HG03045 (cell line): Measurements from ENCODE around the gene LRRC51.

Experiments used
- ATAC-seq: cut with Tn5 transposase; IDR thresholded peaks from one replicate; pipeline ENCODE4 v1.9.1; 2021; ENCODE audit warnings: mild to moderate bottlenecking, moderate library complexity; ENCODE audit not compliant: unreplicated experiment

The LRRC51 gene, protein sequence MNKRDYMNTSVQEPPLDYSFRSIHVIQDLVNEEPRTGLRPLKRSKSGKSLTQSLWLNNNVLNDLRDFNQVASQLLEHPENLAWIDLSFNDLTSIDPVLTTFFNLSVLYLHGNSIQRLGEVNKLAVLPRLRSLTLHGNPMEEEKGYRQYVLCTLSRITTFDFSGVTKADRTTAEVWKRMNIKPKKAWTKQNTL

DNA sequence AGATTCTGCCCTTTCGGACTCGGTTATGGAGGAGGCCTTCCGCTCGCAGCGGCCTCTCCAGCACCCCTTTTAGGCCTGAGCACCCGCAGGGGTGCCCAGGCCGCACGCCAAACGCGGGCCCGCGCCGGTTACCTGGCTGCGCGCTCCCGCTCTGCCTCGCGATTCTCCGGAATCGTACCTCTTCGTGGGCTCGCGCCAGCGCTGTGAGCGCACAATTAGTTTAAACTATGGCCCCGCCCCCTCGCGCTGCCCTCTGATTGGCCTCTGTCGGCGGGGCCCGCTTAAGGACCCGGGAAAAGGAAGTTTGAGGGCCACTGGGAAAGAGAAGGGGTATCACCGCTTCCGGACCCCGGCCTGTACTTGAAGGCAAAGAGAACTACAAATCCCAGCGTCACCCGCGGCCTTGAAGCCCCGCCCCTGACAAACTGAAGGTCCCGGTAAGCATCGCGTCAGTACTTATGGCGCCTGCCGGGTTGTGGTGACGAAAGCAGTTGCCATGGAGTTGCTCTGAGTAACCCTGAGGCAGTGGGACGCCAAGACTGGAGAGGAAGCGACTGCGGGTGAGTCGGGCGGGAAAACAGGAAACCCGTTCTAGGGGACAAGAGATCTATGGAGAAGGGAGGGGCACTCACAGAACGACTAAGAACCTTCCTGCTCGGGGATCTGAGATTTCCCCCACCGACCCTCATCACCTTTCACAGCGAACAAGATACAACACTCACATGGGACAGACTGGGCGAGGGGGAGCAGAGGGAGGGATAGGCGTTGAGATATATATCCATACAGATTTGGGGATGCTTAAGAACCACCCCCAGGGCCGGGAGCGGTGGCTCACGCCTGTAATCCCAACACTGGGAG lies at the start of gene LRRC51, which contains the start of gene NUMA1:
LRRC51 (plus strand) TSS at position 525 of the 858 bp plus-strand sequence. CDS start 8,234 bp downstream, outside the sequence.
NUMA1 (minus strand) TSS at position 217 of the 858 bp plus-strand sequence. CDS start 44,599 bp downstream, outside the sequence.
- peak; percentile 96 for ATAC-seq

DNA sequence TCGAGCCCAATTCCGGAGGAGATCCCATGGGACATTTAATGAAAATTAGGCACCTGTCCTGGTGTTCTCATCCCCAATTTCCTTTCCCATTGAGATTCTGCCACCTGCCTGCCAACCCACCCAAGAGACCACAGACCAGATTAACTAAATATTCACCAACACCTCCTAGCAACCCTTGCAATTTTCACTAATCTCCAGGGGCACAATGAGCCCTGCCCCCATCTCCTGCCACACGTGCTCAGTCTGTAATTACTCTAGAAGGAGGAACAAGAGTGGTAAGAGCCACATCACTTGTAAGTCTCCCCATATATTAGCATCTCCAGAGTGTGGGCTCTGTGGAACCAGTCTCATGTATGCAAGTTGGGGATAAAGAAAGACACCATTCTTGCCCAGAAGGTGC lies 44.0 kb upstream of the LRRC51 start:
- ATAC-seq: no peak

DNA sequence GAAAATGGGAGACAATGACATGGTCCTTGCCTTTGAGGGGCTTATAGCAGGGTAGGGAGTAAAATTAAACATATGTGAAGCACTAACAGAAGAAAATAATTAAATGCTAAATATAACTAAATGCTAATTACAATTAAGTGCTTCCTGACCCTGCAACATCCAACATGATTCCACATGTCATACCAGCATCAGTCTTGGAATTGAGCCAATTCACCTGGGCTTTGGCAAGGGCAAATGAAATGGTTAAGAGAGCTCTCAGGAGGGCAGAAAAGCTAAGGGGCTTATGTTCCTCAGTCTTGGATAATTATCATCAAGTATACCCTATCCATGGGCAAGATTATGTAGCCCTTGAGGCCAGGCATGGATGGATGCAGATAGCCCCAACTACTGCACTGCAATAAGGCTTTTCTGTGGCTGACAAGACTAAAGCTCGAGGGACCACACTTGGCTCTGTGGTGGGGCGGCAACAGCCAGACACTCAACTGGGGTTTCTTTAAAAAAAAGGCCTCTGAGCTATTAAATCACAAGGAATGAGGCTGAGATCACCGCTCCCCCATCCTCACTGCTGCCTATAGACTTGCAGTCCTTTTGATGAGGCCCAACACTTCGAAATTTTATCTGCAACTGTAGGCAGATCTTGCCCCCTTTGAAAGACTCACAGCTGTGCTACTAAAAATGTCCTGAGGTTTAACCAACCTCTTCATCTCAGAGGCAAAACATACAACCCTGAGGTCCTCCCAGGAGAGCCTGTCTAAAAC lies 42.9 kb upstream of the LRRC51 start:
- no peak for ATAC-seq

DNA sequence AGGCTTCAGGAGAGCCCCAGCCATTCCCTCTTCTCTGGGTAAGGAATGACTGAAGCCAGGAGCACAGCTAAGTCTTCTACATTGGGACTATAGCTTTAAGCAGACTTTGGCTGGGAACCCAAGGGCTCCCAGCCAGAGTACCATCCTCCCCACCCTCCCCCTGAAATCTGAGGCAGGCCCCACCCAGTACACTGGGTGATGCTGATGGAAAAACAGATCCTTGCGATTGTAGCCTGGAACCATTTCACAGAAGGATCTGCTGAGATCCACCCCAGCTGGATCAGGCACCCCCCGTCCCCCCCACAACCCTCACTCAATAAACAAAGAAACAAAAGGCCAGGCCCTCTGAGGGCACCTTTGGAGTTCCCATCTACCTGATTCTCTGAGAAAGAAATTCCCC lies 42.2 kb upstream of the LRRC51 start:
- no peak for ATAC-seq

DNA sequence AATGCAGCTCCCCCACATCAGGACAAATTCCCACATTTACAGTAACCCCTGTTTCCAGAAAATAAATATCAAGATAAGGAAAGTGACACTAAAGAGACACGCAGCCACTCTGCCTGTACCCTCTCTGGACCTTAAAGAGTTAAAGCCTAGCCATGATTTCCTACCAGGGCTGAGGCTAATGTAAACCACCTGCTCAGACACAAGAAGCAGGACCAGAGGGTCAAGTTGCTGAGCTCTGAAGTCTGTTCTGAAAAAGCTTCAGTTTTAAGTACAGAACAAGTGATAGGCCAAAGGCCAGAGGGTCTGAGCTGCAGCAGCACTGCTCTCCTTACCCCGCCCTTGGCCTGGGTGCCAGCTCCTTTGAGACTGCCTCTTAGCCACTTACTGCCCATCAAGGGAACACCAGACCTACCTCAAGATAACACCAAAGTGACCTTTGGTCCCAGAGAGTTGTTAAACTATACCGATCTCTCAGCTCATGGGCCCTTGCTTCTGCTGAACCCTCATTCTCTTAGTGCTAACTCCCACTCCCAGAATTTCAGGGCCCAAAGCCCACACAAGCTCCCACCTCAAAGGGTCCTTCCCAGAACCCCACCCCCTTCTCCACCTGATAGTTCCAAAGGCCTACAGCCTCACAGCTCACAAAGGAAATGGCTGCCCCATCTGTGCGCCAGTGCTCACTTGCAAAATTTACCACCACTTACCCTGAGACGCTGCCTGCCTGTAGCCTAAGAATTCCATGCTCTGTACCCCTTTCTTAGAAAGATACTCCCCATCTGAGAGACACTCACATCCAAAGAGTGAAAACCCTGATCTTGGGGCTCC lies 41.4 kb upstream of the LRRC51 start:
- ATAC-seq: no peak

DNA sequence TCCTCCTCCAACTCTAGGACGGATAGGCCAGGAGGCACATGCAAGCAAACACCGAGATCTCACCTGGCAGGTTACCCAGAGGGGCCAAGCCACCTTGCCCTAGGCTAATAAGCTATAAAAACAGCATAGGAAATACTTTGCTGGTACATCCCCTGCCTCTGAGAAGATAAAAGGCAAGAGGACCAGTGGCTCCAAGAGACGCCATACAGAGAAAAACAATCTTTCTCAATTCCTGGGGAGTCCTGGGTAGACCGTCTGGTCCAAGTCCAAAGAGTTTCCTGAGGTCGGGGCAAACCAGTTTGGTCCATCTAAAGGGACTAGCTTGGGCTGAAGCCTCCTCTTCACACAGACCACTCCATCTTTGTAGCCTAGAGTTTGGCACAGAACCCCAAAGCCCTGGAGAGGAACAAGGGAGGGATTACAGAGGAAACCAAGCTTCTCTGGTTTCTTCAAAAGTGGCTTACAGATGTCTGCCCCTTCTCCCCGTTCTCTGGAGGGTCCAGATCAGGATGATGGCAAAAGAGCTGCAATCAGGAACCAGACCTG lies 40.7 kb upstream of the LRRC51 start:
- no peak for ATAC-seq

DNA sequence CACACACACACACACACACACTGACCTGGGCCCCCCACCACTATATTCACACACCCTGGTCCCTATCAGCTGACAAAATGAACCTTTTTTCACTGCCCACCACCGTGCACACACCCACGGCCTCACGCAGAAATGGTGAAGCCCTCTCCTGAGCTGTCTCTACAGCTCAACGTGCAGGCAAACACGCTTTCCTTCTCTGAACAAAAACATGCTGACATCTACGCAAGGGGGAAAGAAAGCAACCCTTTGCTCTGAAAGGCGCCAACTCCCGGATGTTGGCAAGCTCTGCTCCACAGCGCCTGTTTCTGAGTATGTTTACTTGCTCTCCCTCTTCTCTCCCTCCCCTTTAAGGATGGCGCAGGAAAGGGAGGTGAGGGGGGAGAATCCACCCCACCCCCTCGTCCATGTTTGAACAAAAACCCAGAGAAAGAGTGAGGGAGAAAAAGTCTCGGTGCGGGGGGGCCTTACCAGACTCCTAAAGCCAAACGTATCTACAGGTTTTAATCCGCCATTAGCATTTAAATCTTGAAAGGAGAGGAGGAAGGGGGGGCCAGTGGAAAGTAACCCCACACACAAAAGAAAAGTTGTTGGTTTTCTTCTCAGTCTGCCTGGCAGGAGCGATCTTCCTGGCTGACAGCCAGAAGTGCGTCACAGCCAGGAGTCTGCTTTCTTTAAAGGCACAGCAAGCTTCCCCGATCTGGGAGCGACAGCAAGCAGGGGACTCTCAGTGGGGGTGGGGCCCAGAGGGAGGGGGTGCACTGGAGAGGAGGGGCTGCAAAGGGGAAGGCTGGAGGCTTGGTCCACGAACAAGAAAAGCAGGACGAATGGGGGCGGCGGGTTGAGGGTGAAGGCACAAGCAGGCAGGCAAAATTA lies 39.9 kb upstream of the LRRC51 start:
- ATAC-seq: peak; percentile 26

DNA sequence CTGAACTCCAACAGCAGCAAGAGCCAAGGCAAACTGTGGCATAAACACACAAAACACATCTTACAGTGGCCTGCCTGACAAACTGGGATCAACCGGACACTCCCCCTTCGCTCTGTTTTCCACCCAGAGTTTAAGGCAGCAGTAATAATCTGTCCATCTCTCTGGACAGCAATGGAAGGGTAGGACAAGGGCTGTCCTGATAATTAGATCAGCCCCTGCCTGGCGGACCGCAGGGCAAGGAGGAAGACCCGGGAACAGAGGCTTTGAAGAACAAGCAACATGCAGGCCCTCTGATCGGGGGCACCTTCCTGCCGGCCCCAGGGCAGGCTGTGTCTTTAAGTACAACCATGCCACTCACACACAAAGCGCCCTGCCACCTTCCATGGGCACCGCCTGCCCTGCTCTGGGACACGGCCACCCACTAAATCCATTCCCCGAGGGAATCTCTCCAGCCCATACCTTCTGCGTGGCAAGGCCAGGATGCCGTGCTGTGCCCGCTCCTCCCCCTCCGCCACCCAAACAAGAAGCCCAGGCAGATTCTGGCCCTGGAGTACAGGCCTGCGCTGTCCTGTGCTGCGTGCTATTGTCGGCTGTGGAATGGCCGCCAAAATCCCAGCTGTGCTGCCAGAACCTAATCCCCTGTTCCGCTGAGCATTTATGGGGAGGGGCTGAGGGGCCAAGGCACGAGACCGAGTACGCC lies 39.1 kb upstream of the LRRC51 start:
- ATAC-seq: peak; percentile 43

DNA sequence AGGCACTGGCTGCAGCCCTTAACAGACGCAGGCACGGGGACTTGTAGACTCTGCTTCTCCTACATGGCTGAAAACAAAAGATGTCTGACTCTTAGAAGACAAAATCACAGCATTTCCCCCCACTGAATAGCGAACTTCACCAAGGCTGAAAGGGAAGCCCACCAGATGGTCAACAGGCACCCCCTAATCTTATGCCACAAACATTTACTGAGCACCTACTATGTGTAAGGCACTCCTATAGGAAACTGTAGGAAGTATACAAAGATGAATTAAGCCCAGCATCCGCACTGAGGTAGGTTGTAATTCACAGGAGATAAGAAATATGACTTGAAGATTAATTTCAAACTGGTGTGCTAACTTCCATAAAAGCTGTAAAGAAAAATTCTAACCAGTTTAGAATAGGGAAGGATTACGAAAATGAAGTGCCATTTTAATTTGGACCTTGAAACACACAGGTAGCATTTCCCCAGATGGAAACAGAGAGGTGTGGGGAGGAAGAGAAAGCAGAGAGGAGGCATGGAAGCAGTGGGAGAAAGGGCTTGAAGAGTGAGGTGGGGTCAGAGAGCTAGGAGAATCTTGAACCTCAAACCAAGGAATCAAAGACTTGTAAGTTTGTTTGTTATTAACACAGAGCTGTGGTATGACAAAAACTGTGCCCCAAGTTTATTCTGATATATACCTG lies 38.4 kb upstream of the LRRC51 start:
- ATAC-seq: no peak

DNA sequence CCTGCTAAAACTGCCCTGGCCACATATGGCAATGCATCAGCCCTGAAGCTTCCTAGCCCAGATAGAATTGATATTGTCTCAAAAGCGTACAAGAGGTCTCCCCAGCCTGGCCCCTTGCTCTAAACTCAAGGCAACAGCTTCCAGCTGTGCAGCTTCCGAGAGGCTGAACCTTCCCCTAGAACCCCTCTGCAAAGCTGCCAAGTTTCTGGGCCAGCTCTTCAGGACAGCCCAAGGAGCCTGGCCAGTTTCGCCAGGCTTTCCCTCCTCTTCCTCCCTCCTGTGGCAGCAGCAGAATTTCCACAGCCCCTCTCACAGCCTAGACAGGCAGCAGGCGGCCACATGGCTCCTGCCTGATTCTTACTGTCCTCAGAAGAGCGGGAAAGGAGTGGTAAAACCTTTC lies 34.8 kb upstream of the LRRC51 start:
- no peak for ATAC-seq

DNA sequence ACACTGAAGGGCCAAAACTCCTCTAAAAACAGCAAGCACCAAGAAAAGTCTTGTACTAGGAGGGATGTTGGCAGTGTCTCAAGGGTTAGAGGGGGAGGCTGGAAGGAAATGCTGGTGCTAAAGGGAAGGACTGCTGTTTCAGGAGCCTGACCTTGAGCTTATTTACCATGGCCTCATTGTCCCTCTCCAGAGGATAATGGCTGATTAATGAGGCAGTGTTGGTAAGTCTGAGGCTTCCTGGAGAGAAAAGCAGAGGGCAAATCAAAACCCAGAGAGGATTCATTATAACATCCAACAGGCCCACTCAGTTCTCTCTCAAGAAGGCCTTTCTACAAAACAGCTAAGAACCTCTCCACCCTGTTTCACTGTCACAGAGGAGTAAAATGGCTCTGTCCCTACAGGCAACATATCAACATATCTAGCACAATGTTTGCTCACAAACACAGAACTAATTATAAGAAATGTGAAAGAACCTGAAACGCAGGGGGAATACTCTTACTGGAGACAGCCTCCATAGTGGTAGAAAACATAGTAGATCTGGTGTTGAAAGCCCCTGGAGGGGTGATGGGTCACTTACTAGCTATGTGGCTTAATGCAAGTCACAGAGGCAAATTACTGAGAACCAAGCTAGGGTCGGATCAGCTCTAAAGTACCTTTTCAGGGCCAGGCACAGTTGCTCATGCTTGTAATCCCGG lies 31.7 kb upstream of the LRRC51 start:
- no peak for ATAC-seq

DNA sequence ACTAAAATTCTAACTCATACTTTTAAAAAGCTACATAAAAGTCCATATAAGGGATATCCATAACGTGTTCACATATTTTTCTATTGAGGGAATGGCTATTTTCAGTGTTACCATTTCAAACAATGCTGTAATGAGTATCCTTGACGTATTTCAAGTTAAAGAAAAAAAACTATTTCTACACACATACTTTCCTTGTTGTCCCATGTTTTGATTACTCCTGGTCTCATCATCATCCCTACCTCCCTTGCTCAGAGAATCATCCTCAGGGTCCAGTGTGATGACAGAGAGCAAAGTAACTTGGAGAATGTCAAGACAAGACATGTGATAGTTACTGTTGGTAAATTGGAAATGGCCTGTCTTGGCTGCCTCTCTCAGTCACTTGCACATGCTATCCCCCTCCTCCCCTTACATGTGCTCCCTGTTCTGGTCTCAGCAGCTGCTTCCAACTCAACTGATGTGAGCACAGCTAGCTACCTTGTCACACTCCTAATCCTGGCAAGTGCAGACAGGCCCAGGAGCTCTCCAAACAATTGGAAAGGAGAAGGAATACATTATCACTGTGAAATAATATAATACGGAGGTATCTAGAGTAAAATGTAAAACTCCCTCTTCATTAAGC lies 22.1 kb upstream of the LRRC51 start:
- no peak for ATAC-seq

DNA sequence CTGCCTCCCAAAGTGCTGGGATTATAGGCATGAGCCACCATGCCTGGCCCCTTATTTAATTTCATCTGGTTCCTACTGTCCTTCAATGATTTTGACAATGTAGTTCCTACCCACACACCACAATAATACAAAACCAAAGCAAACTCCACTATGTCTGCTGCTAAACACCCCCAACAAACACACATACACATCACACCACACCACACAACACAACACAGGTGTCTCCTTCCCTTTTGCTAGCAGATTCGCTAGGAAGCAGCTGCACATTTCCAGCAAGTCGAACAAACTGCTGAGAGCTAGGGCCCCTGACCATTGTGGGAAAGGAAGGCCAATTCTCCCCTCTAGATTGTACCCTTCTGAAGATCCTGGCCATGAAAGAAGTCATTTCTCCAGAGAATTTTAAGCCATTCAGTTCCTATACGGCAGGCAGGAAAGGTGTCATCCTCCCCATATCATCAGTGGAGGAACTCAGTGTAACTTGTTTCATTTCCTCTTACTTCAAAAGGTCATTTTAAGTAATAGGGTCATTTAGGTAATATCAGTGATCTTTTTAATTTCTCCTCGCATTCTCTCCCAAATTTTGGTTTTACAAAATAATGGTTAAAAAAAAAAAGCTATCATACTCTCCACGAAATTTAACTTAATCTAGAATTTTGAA lies 18.8 kb upstream of the LRRC51 start:
- ATAC-seq: no peak

DNA sequence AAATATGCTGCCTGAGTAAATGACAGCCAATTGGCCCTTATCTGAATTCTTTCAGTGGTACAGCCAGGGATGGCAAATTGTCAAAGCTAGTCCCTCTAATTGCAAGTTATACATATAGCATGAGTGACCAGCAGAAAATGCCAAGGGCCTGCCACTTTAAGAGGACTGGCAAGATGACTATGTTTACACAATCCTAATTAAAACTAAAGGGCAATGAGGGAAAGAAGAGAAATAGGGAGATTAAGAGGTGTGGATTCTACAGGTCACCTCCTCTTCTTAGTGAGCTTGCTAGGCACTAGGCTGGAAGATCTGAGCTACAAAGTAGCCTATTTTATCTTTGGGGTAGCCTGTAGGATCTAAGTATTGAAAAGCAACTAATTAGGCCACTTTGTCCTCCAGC lies 13.8 kb upstream of the LRRC51 start:
- no peak for ATAC-seq

DNA sequence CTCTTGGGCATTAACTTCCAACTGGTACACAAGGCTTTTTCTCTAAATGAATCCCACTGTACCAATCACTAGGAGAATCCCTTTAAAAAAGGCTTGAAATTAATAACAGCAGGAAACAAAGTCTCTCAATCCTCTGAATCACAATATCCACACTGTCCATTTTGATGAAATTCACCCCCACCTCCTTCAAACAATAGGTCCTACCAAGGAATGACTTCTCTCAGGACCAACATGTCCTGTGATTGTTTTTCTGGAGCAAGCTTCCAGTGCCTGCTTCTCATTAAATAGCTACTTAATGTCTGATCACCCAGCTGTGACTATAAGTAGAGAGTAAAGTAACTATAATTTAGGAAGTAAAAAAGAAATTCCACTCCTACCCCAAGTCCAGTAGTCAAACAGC lies 13.4 kb upstream of the LRRC51 start:
- ATAC-seq: no peak

DNA sequence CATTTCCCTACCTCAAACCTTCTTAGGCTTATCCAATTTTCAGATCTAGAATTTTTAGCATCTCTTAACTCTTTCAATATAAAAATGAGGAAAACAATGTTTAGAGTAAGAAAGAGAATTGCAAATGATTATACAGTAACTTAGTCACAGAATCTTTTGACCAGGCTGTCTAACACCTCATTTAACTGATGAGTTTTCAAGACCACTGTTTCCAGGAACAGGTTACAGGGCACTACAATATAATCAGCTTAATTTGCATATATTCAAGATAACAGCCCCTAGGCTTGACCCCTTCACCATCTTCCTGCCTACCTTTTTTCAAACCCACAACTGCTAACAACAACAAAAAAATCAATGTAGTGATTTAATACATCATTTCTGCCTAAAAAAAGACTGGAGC lies 13.0 kb upstream of the LRRC51 start:
- ATAC-seq: no peak

DNA sequence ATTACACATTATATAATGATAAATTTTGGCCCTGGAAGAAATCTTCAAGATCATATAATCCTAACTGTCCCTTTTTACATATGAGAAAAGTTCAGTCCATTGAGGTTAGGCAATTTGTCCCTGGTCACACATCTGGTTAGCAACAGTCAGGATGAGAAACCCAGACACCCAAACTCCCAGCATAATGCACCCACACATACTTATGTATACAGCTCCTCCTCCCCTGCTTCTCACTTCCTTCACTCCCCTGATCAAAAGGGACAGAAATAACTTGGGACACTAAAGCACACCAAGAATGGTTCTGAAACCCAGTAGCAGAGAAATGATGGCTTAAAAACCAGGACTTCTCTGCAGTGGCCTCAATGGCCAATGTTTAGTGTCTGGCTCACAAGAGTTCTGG lies 11.4 kb upstream of the LRRC51 start:
- no peak for ATAC-seq
